IMR-90 (cell line): Measurements from ENCODE around the gene BCAS3. TPM values are rescaled to one million over a fixed set of nuclear protein-coding genes. Genes with fewer than 3 reads are reported as not detected.

Source experiments
- ATAC-seq: fragments of 200-7000 bp; cut with Tn5 transposase; 2 replicates; pipeline ENCODE4 v1.9.1; 2020; ENCODE audit warnings: low read depth, mild to moderate bottlenecking, moderate library complexity
- BruUV-seq: library from RNA; stranded (reverse); fragments of 400-500 nt; replicated peaks from 2 replicates; lab custom pipeline; 2021; lab: Mats Ljungman, UMichigan
- CTCF ChIA-PET: fragments of 300-600 bp; formaldehyde crosslinking; extraction: SDS; loops from one replicate; lab custom pipeline; 2021; ENCODE audit warnings: antibody characterized with exemption; lab: Yijun Ruan, JAX
- POLR2A ChIA-PET: fragments of 300-600 bp; sonication (Branson Sonifier 250); formaldehyde crosslinking; loops from one replicate; lab custom pipeline; 2022; ENCODE audit warnings: antibody characterized with exemption; ENCODE audit not compliant: unreplicated experiment; lab: Charles Lee
- DNase-seq: peaks from one replicate; pipeline ENCODE4 v3.0.0; 2013
- H2AFZ ChIP-seq: replicated peaks from 2 replicates; pipeline ENCODE3; 2013; ENCODE audit warnings: low read length, mild to moderate bottlenecking; ENCODE audit not compliant: poor library complexity
- H2AK5ac ChIP-seq: 2 replicates; pipeline ENCODE4 v1.6.1; 2013; ENCODE audit warnings: low read depth, low read length, inconsistent platforms
- H2AK9ac ChIP-seq: replicated peaks from 2 replicates; pipeline ENCODE3; 2013; ENCODE audit warnings: mild to moderate bottlenecking, low read depth, low read length, moderate library complexity; ENCODE audit not compliant: poor library complexity
- H2BK120ac ChIP-seq: 2 replicates; pipeline ENCODE4 v1.6.1; 2013; ENCODE audit warnings: low read depth, low read length, inconsistent platforms
- H2BK15ac ChIP-seq: 3 replicates; pipeline ENCODE4 v1.6.1; 2013; ENCODE audit warnings: low read depth, low read length, inconsistent platforms
- H2BK20ac ChIP-seq: 2 replicates; pipeline ENCODE4 v1.6.1; 2013; ENCODE audit warnings: low read depth, mild to moderate bottlenecking, inconsistent platforms, low read length, moderate library complexity
- H2BK5ac ChIP-seq: 2 replicates; pipeline ENCODE4 v1.6.1; 2013; ENCODE audit warnings: mild to moderate bottlenecking, low read depth, low read length, inconsistent platforms; ENCODE audit not compliant: poor library complexity, severe bottlenecking
- H3K14ac ChIP-seq: replicated peaks from 2 replicates; pipeline ENCODE4 v1.6.1; 2013; ENCODE audit warnings: low read depth, low read length, inconsistent platforms
- H3K18ac ChIP-seq: 2 replicates; pipeline ENCODE4 v1.6.1; 2013; ENCODE audit warnings: low read depth, low read length, control low read depth
- H3K23ac ChIP-seq: 2 replicates; pipeline ENCODE4 v1.6.1; 2013; ENCODE audit warnings: low read depth, low read length, inconsistent platforms
- H3K27ac ChIP-seq: 2 replicates; pipeline ENCODE4 v1.5.1; 2013; ENCODE audit warnings: mild to moderate bottlenecking, control low read depth, low read length; ENCODE audit not compliant: insufficient read depth
- H3K27me3 ChIP-seq: 2 replicates; pipeline ENCODE4 v1.6.1; 2013; ENCODE audit warnings: low read length; ENCODE audit not compliant: control insufficient read depth, insufficient read depth
- H3K36me3 ChIP-seq: 2 replicates; pipeline ENCODE4 v1.6.1; 2013; ENCODE audit warnings: low read length, mixed read lengths; ENCODE audit not compliant: control insufficient read depth, insufficient read depth
- H3K4ac ChIP-seq: 2 replicates; pipeline ENCODE4 v1.6.1; 2013; ENCODE audit warnings: low read depth, low read length, inconsistent platforms
- H3K4me1 ChIP-seq: 2 replicates; pipeline ENCODE4 v1.6.1; 2013; ENCODE audit warnings: low read length, mixed read lengths; ENCODE audit not compliant: control insufficient read depth, insufficient read depth
- H3K4me2 ChIP-seq: 2 replicates; pipeline ENCODE4 v1.6.1; 2013; ENCODE audit warnings: low read depth, mild to moderate bottlenecking, control low read depth, low read length, moderate library complexity
- H3K4me3 ChIP-seq: 2 replicates; pipeline ENCODE4 v1.5.1; 2013; ENCODE audit warnings: low read depth, mild to moderate bottlenecking, control low read depth, low read length, moderate library complexity; ENCODE audit not compliant: insufficient read depth
- H3K56ac ChIP-seq: 2 replicates; pipeline ENCODE4 v1.6.1; 2013; ENCODE audit warnings: low read length, inconsistent platforms; ENCODE audit not compliant: insufficient read depth; ENCODE audit errors: extremely low read depth
- H3K79me1 ChIP-seq, 2 experiments: 2 replicates each; pipeline ENCODE4 v1.6.1; 2013; ENCODE audit warnings: low read length in 2 of 2, inconsistent platforms in 1 of 2, low read depth in 1 of 2
- H3K9ac ChIP-seq: 2 replicates; pipeline ENCODE4 v1.6.1; 2013; ENCODE audit warnings: low read depth, low read length, control low read depth
- H3K9me1 ChIP-seq: 2 replicates; pipeline ENCODE4 v1.6.1; 2013; ENCODE audit warnings: low read length, inconsistent platforms; ENCODE audit not compliant: insufficient read depth
- H3K9me3 ChIP-seq: 2 replicates; pipeline ENCODE4 v1.6.1; 2013; ENCODE audit warnings: low read length; ENCODE audit not compliant: control insufficient read depth, insufficient read depth
- H4K20me1 ChIP-seq: 2 replicates; pipeline ENCODE4 v1.6.1; 2013; ENCODE audit warnings: low read length, inconsistent platforms; ENCODE audit not compliant: insufficient read depth
- H4K5ac ChIP-seq: 2 replicates; pipeline ENCODE4 v1.6.1; 2013; ENCODE audit warnings: mild to moderate bottlenecking, low read depth, low read length, control low read depth
- H4K8ac ChIP-seq, 2 experiments: 2 replicates each; pipeline ENCODE4 v1.6.1; 2013; ENCODE audit warnings: low read depth in 2 of 2, low read length in 2 of 2, control low read depth in 1 of 2, inconsistent platforms in 1 of 2
- H4K91ac ChIP-seq: 2 replicates; pipeline ENCODE4 v1.6.1; 2013; ENCODE audit warnings: low read depth, low read length, inconsistent platforms; ENCODE audit not compliant: insufficient read depth
- CHD1 ChIP-seq: IDR thresholded peaks from 2 replicates; pipeline ENCODE4 v1.6.1; 2012; ENCODE audit warnings: low read depth, low read length, improper control_type of control experiment
- FOS ChIP-seq: fragments of 150-350 bp; IDR thresholded peaks from 2 replicates; pipeline ENCODE4 v1.6.1; 2016; ENCODE audit warnings: low read depth, low read length
- MAFK ChIP-seq: IDR thresholded peaks from 2 replicates; pipeline ENCODE4 v1.6.1; 2012; ENCODE audit warnings: low read depth, low read length, improper control_type of control experiment
- MAZ ChIP-seq: IDR thresholded peaks from 2 replicates; pipeline ENCODE4 v1.6.1; 2012; ENCODE audit warnings: low read depth, mild to moderate bottlenecking, low read length, improper control_type of control experiment, moderate library complexity, borderline replicate concordance
- MXI1 ChIP-seq: IDR thresholded peaks from 2 replicates; pipeline ENCODE4 v1.6.1; 2012; ENCODE audit warnings: low read depth, mild to moderate bottlenecking, low read length, moderate library complexity, borderline replicate concordance
- NFE2L2 ChIP-seq: fragments of 150-350 bp; IDR thresholded peaks from 2 replicates; pipeline ENCODE4 v1.6.1; 2016; ENCODE audit warnings: low read depth, mild to moderate bottlenecking, low read length
- RAD21 ChIP-seq: IDR thresholded peaks from 2 replicates; pipeline ENCODE4 v1.6.1; 2012; ENCODE audit warnings: low read length, improper control_type of control experiment
- RFX5 ChIP-seq: IDR thresholded peaks from 2 replicates; pipeline ENCODE4 v1.8.0; 2012; ENCODE audit warnings: low read depth, mild to moderate bottlenecking, low read length, moderate library complexity
- SMC3 ChIP-seq: fragments of 150-350 bp; IDR thresholded peaks from 2 replicates; pipeline ENCODE4 v1.6.1; 2016; ENCODE audit warnings: low read depth, mild to moderate bottlenecking, antibody characterized with exemption, low read length, moderate library complexity
- WGBS, 2 experiments: methylation state at CpG; one replicate each; pipeline versions ENCODE4 v1.1.5 to v1.1.7; 2013; ENCODE audit warnings: missing lambda C conversion rate in 2 of 2; ENCODE audit not compliant: insufficient read length in 1 of 2; ENCODE audit errors: extremely low coverage in 2 of 2; 5-methylcytosine and 5-hydroxymethylcytosine counted together
- dilution Hi-C: fragments of 300-500 bp; cut with HindIII; formaldehyde crosslinking; loops from one replicate; pipeline ENCODE4 v1.14.3; 2018; ENCODE audit warnings: low sequenced_read_pairs; ENCODE audit not compliant: unreplicated experiment
- in situ Hi-C: fragments of 300-500 bp; cut with MboI; formaldehyde crosslinking; loops from 3 replicates; pipeline ENCODE4 v1.14.3; 2019; ENCODE audit warnings: low sequenced_read_pairs, inconsistent platforms, mixed read lengths
- intact Hi-C: fragments of 100-400 bp; cut with micrococcal nuclease; formaldehyde crosslinking; loops from 2 replicates; pipeline ENCODE4 v1.10.0; 2022
- polyA plus RNA-seq, 3 experiments: library from polyadenylated mRNA; depleted of rRNA; stranded (reverse); fragments of >200 nt; gene quantifications; 2 replicates each; pipeline ENCODE4 v1.2.3, GENCODE V29; 2012; ENCODE audit warnings: low replicate concordance in 1 of 3
- total RNA-seq: library from RNA; depleted of rRNA; stranded (reverse); fragments of >200 nt; gene quantifications from 2 replicates; pipeline ENCODE4 v1.2.3, GENCODE V29; 2012
- TF ChIP-seq, protein P1 (sequence below): fragments of 150-350 bp; IDR thresholded peaks from 2 replicates; pipeline ENCODE4 v1.6.1; 2017; ENCODE audit warnings: mild to moderate bottlenecking, antibody characterized with exemption, low read length, low read depth
- TF ChIP-seq, protein P2 (sequence below): conservative IDR thresholded peaks from 2 replicates; pipeline ENCODE4 v1.5.1; 2012; ENCODE audit warnings: mild to moderate bottlenecking, low read depth, low read length, improper control_type of control experiment
- TF ChIP-seq, protein P3 (sequence below): fragments of 150-350 bp; IDR thresholded peaks from 2 replicates; pipeline ENCODE4 v1.6.1; 2016; ENCODE audit warnings: low read depth, mild to moderate bottlenecking, low read length, moderate library complexity, borderline replicate concordance

Gene BCAS3
- total and polyA plus RNA-seq, 2 of the 4 experiments (the other 2 are of a cell fraction), result 6.3 to 27.1 TPM

DNA sequence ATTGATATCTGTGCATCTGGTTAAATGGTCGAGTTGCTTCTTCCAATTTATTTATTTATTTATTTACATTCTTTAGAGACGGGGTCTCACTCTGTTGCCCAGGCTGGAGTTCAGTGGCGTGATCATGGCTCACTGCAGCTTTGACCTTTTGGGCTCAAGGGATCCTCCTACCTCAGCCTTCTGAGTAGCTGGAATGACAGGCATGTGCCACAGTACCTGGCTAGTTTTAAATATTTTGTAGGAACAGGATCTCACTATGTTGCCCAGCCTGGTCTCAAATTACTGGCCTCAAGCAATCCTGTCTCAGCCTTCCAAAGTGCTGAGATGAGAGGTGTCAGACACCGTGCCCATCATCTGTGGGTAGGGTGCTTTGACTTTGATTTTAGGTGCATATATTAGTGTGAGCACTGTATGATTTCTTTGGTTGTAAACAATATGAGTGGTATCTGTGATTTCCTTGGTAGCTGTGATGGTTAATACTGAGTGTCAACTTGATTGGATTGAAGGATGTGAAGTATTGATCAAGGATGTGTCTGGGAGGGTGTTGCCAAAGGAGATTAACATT lies 90.2 kb downstream of the BCAS3 start:
- Histone ChIP-seq H3K4ac (no peak overlapping the region), H3K9me3 (no peaks in the 10 kb centered on the region; the same call in 1 of the 2 replicates), H2AK5ac (no peak overlapping the region), H2BK20ac (no peak overlapping the region), H3K4me2 (no peak overlapping the region), H3K4me1 (no peaks in the 10 kb centered on the region), H2BK120ac (no peak overlapping the region), H2AK9ac (no peak overlapping the region), H4K5ac (no peak overlapping the region), H3K56ac (no peak overlapping the region), H3K18ac (no peak overlapping the region), H2BK15ac (no peak overlapping the region), H4K8ac (no peak overlapping the region), H3K27ac (no peak overlapping the region), H2AFZ (no peak overlapping the region), H3K79me1 (no peaks in the 10 kb centered on the region; a peak in 1 of 4 replicates), H3K14ac (no peak overlapping the region), H3K9ac (no peak overlapping the region), H3K36me3 (no peaks in the 10 kb centered on the region), H2BK5ac (no peak overlapping the region), H3K27me3 (no peaks in the 10 kb centered on the region), H4K91ac (no peak overlapping the region), H4K20me1 (no peaks in the 10 kb centered on the region), H3K23ac (no peak overlapping the region), H3K9me1 (no peaks in the 10 kb centered on the region), H3K4me3 (no peak overlapping the region)
- in situ Hi-C loops, result no loop called here
- TF ChIP-seq SMC3 (no peak), NFE2L2 (no peak), MXI1 (no peak), FOS (no peak), MAFK (no peak), CHD1 (no peak), MAZ (no peak), RAD21 (no peak), RFX5 (no peak)
- TF ChIP-seq, protein P1, sequence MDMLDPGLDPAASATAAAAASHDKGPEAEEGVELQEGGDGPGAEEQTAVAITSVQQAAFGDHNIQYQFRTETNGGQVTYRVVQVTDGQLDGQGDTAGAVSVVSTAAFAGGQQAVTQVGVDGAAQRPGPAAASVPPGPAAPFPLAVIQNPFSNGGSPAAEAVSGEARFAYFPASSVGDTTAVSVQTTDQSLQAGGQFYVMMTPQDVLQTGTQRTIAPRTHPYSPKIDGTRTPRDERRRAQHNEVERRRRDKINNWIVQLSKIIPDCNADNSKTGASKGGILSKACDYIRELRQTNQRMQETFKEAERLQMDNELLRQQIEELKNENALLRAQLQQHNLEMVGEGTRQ, result no peak
- TF ChIP-seq, protein P2, sequence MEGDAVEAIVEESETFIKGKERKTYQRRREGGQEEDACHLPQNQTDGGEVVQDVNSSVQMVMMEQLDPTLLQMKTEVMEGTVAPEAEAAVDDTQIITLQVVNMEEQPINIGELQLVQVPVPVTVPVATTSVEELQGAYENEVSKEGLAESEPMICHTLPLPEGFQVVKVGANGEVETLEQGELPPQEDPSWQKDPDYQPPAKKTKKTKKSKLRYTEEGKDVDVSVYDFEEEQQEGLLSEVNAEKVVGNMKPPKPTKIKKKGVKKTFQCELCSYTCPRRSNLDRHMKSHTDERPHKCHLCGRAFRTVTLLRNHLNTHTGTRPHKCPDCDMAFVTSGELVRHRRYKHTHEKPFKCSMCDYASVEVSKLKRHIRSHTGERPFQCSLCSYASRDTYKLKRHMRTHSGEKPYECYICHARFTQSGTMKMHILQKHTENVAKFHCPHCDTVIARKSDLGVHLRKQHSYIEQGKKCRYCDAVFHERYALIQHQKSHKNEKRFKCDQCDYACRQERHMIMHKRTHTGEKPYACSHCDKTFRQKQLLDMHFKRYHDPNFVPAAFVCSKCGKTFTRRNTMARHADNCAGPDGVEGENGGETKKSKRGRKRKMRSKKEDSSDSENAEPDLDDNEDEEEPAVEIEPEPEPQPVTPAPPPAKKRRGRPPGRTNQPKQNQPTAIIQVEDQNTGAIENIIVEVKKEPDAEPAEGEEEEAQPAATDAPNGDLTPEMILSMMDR, result no peak
- TF ChIP-seq, protein P3, sequence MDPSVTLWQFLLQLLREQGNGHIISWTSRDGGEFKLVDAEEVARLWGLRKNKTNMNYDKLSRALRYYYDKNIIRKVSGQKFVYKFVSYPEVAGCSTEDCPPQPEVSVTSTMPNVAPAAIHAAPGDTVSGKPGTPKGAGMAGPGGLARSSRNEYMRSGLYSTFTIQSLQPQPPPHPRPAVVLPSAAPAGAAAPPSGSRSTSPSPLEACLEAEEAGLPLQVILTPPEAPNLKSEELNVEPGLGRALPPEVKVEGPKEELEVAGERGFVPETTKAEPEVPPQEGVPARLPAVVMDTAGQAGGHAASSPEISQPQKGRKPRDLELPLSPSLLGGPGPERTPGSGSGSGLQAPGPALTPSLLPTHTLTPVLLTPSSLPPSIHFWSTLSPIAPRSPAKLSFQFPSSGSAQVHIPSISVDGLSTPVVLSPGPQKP, result no peak
- dilution Hi-C loops, result no loop called here
- ChIA-PET POLR2A (no interaction called here), CTCF (no interaction called here)
- BruUV-seq, result no TSS peak
- WGBS, 2 experiments, result 89% methylated on average over 1 of the region's 4 CpGs; no CpG with 5 or more reads in 1 of the 2 experiments
- no peak for DNase-seq
- ATAC-seq, result no peak
- intact Hi-C loops, result no loop called here
